GM10847 (cell line): Measurements from ENCODE around the gene CAMK2G.

ENCODE experiments used
- POLR2A ChIP-seq: IDR thresholded peaks from 2 replicates; pipeline ENCODE4 v1.6.1; 2011; ENCODE audit not compliant: insufficient read length; ENCODE audit errors: extremely low read depth

The CAMK2G gene

GRCh38 chr10:73907841-73908517 is 33.6 kb upstream of the CAMK2G start:
- no peak for TF ChIP-seq POLR2A

DNA sequence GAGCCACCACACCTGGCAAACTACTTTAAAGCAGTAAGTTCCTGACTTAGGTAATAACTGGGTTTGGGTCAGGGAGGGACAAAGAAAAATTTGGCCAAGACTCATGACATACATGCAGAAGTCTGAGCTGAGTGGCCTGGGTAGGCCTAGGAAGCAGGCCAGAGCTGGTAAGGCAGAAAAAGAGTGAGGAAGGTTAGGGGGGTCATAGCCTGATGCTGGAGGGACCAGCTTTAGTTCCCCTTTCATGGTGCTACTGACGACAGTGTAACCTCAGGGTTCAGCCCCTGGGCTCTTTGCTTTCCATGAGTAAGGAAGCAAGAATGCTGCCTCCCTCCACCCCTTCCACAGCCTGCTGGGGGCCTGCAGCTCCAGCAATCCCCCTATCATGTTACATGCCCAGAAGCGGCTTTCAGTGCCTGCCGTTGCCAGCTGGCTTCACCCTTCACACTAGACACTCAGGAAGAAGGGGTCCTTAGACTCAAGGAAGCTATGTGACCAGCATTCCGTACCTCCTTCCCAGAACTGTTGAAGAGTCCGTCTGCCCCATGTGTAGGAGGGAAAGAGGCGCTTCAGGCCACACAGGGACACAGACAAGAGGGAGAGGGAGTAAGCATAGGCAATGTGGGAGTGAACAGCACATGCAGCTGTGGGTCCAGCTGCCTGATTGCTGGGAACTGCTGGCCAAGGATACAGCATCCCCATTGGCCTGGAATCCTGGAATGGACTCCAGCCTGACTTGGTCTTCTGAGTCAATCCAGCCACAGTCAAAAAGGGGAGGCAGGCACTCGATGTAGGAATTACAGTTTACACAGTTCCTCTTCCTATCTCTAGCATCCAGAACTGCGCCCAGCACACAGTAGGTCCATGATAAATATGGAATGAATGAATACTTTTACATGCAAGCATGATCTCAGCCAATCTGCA is 32.4 kb upstream of the CAMK2G start:
- no peak for TF ChIP-seq POLR2A

GRCh38 chr10:73905256-73906020 is 31.1 kb upstream of the CAMK2G start:
- no peak for TF ChIP-seq POLR2A

- no peak for TF ChIP-seq POLR2A
These were observed 28.0 kb upstream of the CAMK2G start for GRCh38 chr10:73902351-73902750.

DNA sequence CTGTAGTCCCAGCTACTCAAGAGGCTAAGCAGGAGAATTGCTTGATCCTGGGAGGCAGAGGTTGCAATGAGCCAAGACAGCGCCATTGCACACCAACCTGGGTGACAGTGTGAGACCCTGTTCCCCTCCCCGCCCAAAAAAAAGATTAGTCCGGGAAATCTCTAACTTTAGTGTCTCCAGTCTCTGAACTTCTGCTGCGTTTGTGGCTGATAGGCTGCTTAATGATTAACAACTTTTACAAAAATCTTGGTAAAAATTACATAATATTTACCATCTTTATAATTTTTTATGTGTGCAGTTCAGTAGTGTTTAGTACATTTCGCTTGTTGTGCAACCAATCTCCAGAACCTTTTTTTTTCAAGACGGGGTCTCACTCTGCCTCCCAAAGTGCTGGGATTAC is 26.9 kb upstream of the CAMK2G start:
- TF ChIP-seq POLR2A, result no peak

DNA sequence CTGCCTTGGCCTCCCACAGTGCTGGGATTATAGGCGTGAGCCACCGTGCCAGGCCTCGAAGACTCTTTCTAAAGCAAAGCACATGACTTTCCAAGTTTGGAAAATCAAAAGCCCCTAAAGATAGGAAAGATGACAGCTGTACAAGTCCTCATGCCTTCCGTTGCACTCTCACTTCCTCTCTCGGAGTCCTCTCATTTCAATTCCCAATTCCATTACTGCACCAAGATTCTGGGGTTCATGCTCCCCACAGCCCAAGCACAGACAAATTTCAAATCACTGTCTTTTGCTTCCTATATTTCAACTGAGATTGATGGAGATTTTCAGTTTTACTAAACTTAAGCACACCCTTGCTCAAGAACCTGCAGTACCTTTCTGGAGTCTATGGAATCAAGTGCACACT is 25.7 kb upstream of the CAMK2G start:
- TF ChIP-seq POLR2A, result no peak

DNA sequence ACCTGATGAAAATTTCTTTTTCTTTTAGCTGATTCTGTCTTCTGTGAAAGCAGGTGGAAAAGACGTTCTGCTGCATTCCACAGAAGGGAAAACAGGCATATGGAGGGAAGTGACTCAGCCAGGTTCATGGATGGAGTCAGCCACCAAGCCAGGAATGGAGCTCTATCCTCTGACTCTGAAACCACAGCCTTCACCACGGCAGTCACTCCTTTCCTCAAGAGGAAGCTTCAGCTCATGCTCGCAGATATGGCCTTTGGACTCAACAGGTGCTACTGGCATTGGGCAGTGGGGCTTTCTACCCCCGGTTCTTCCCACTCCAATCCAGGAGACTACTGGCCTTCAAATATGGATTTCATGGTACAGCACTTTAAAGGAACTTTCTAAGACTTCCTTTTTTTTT is 25.1 kb upstream of the CAMK2G start:
- no peak for TF ChIP-seq POLR2A

DNA sequence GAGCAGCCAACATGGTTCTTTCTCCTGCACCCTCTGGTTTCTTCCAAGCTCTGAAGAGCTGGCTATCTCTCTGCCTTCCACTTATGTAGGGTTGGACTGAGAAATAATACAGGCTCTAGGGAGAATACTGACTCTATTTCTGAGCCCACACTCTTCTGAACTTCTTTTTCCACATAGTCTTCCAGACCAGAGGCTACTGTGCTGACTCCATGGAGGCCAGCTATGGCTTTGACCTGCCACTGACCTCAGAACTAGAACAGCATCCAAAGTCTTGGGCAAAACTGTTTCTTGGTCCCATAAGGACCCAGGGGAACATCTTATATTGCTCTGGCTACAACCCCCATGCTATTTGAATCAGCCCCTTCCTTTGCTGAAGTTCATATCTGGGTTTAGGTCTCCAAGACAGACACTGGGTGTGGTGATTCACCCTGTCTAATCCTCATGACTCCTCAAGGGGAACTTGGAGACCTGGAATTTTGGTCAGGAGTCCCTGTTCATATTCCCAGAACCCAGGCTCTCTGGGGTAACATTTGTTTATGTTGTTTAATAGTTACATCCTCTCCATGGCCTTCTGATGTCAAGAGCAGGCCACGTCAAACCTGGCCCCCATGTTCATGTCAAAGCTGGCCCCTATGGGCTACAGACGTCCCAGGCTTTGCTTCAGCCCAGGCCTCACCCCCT is 24.5 kb upstream of the CAMK2G start:
- no peak for TF ChIP-seq POLR2A

DNA sequence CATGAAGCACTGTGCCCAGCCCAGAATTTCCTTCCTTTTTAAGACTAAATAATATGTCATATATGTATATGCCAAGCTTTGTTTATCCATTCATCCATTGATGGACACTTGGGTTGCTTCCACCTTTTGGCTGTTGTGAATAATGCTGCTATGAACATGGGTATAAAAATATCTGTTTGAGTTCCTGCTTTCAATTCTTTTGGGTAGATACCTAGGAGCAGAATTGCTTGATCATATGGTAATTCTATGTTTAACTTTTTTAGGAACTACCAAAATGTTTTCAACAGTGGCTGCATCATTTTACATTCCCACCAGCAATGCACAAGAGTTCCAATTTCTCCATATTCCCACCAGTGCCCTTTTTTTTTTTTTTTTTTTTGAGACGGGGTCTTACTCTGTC is 23.3 kb upstream of the CAMK2G start:
- no peak for TF ChIP-seq POLR2A

GRCh38 chr10:73894245-73894971 is 20.1 kb upstream of the CAMK2G start:
- TF ChIP-seq POLR2A, result no peak

GRCh38 chr10:73893426-73893825 is 19.1 kb upstream of the CAMK2G start:
- TF ChIP-seq POLR2A, result no peak

GRCh38 chr10:73892310-73893030 is 18.1 kb upstream of the CAMK2G start:
- TF ChIP-seq POLR2A, result no peak

- TF ChIP-seq POLR2A, result no peak
These were observed 17.2 kb upstream of the CAMK2G start for GRCh38 chr10:73891540-73891939.

GRCh38 chr10:73890261-73890660 is 15.9 kb upstream of the CAMK2G start:
- no peak for TF ChIP-seq POLR2A
